IMR-90 (cell line): ENCODE measurements around the gene PTPN11. TPM values are rescaled to one million over a fixed set of nuclear protein-coding genes. Genes with fewer than 3 reads are reported as not detected.

Source experiments
- ATAC-seq: fragments of 200-7000 bp; cut with Tn5 transposase; 2 replicates; pipeline ENCODE4 v1.9.1; 2020; ENCODE audit warnings: low read depth, mild to moderate bottlenecking, moderate library complexity
- BruUV-seq: library from RNA; stranded (reverse); fragments of 400-500 nt; replicated peaks from 2 replicates; lab custom pipeline; 2021; lab: Mats Ljungman, UMichigan
- CTCF ChIA-PET: fragments of 300-600 bp; formaldehyde crosslinking; extraction: SDS; loops from one replicate; lab custom pipeline; 2021; ENCODE audit warnings: antibody characterized with exemption; lab: Yijun Ruan, JAX
- POLR2A ChIA-PET: fragments of 300-600 bp; sonication (Branson Sonifier 250); formaldehyde crosslinking; loops from one replicate; lab custom pipeline; 2022; ENCODE audit warnings: antibody characterized with exemption; ENCODE audit not compliant: unreplicated experiment; lab: Charles Lee
- DNase-seq: peaks from one replicate; pipeline ENCODE4 v3.0.0; 2013
- H2AFZ ChIP-seq: replicated peaks from 2 replicates; pipeline ENCODE3; 2013; ENCODE audit warnings: low read length, mild to moderate bottlenecking; ENCODE audit not compliant: poor library complexity
- H2AK5ac ChIP-seq: 2 replicates; pipeline ENCODE4 v1.6.1; 2013; ENCODE audit warnings: low read depth, low read length, inconsistent platforms
- H2AK9ac ChIP-seq: replicated peaks from 2 replicates; pipeline ENCODE3; 2013; ENCODE audit warnings: mild to moderate bottlenecking, low read depth, low read length, moderate library complexity; ENCODE audit not compliant: poor library complexity
- H2BK120ac ChIP-seq: 2 replicates; pipeline ENCODE4 v1.6.1; 2013; ENCODE audit warnings: low read depth, low read length, inconsistent platforms
- H2BK15ac ChIP-seq: 3 replicates; pipeline ENCODE4 v1.6.1; 2013; ENCODE audit warnings: low read depth, low read length, inconsistent platforms
- H2BK20ac ChIP-seq: 2 replicates; pipeline ENCODE4 v1.6.1; 2013; ENCODE audit warnings: low read depth, mild to moderate bottlenecking, inconsistent platforms, low read length, moderate library complexity
- H2BK5ac ChIP-seq: 2 replicates; pipeline ENCODE4 v1.6.1; 2013; ENCODE audit warnings: mild to moderate bottlenecking, low read depth, low read length, inconsistent platforms; ENCODE audit not compliant: poor library complexity, severe bottlenecking
- H3K14ac ChIP-seq: replicated peaks from 2 replicates; pipeline ENCODE4 v1.6.1; 2013; ENCODE audit warnings: low read depth, low read length, inconsistent platforms
- H3K18ac ChIP-seq: 2 replicates; pipeline ENCODE4 v1.6.1; 2013; ENCODE audit warnings: low read depth, low read length, control low read depth
- H3K23ac ChIP-seq: 2 replicates; pipeline ENCODE4 v1.6.1; 2013; ENCODE audit warnings: low read depth, low read length, inconsistent platforms
- H3K27ac ChIP-seq: 2 replicates; pipeline ENCODE4 v1.5.1; 2013; ENCODE audit warnings: mild to moderate bottlenecking, control low read depth, low read length; ENCODE audit not compliant: insufficient read depth
- H3K27me3 ChIP-seq: 2 replicates; pipeline ENCODE4 v1.6.1; 2013; ENCODE audit warnings: low read length; ENCODE audit not compliant: control insufficient read depth, insufficient read depth
- H3K36me3 ChIP-seq: 2 replicates; pipeline ENCODE4 v1.6.1; 2013; ENCODE audit warnings: low read length, mixed read lengths; ENCODE audit not compliant: control insufficient read depth, insufficient read depth
- H3K4ac ChIP-seq: 2 replicates; pipeline ENCODE4 v1.6.1; 2013; ENCODE audit warnings: low read depth, low read length, inconsistent platforms
- H3K4me1 ChIP-seq: 2 replicates; pipeline ENCODE4 v1.6.1; 2013; ENCODE audit warnings: low read length, mixed read lengths; ENCODE audit not compliant: control insufficient read depth, insufficient read depth
- H3K4me2 ChIP-seq: 2 replicates; pipeline ENCODE4 v1.6.1; 2013; ENCODE audit warnings: low read depth, mild to moderate bottlenecking, control low read depth, low read length, moderate library complexity
- H3K4me3 ChIP-seq: 2 replicates; pipeline ENCODE4 v1.5.1; 2013; ENCODE audit warnings: low read depth, mild to moderate bottlenecking, control low read depth, low read length, moderate library complexity; ENCODE audit not compliant: insufficient read depth
- H3K56ac ChIP-seq: 2 replicates; pipeline ENCODE4 v1.6.1; 2013; ENCODE audit warnings: low read length, inconsistent platforms; ENCODE audit not compliant: insufficient read depth; ENCODE audit errors: extremely low read depth
- H3K79me1 ChIP-seq, 2 experiments: 2 replicates each; pipeline ENCODE4 v1.6.1; 2013; ENCODE audit warnings: low read length in 2 of 2, inconsistent platforms in 1 of 2, low read depth in 1 of 2
- H3K9ac ChIP-seq: 2 replicates; pipeline ENCODE4 v1.6.1; 2013; ENCODE audit warnings: low read depth, low read length, control low read depth
- H3K9me1 ChIP-seq: 2 replicates; pipeline ENCODE4 v1.6.1; 2013; ENCODE audit warnings: low read length, inconsistent platforms; ENCODE audit not compliant: insufficient read depth
- H3K9me3 ChIP-seq: 2 replicates; pipeline ENCODE4 v1.6.1; 2013; ENCODE audit warnings: low read length; ENCODE audit not compliant: control insufficient read depth, insufficient read depth
- H4K20me1 ChIP-seq: 2 replicates; pipeline ENCODE4 v1.6.1; 2013; ENCODE audit warnings: low read length, inconsistent platforms; ENCODE audit not compliant: insufficient read depth
- H4K5ac ChIP-seq: 2 replicates; pipeline ENCODE4 v1.6.1; 2013; ENCODE audit warnings: mild to moderate bottlenecking, low read depth, low read length, control low read depth
- H4K8ac ChIP-seq, 2 experiments: 2 replicates each; pipeline ENCODE4 v1.6.1; 2013; ENCODE audit warnings: low read depth in 2 of 2, low read length in 2 of 2, control low read depth in 1 of 2, inconsistent platforms in 1 of 2
- H4K91ac ChIP-seq: 2 replicates; pipeline ENCODE4 v1.6.1; 2013; ENCODE audit warnings: low read depth, low read length, inconsistent platforms; ENCODE audit not compliant: insufficient read depth
- BHLHE40 ChIP-seq: fragments of 150-350 bp; IDR thresholded peaks from 2 replicates; pipeline ENCODE4 v1.6.1; 2016; ENCODE audit warnings: mild to moderate bottlenecking, low read depth, low read length
- CHD1 ChIP-seq: IDR thresholded peaks from 2 replicates; pipeline ENCODE4 v1.6.1; 2012; ENCODE audit warnings: low read depth, low read length, improper control_type of control experiment
- FOS ChIP-seq: fragments of 150-350 bp; IDR thresholded peaks from 2 replicates; pipeline ENCODE4 v1.6.1; 2016; ENCODE audit warnings: low read depth, low read length
- MXI1 ChIP-seq: IDR thresholded peaks from 2 replicates; pipeline ENCODE4 v1.6.1; 2012; ENCODE audit warnings: low read depth, mild to moderate bottlenecking, low read length, moderate library complexity, borderline replicate concordance
- SMC3 ChIP-seq: fragments of 150-350 bp; IDR thresholded peaks from 2 replicates; pipeline ENCODE4 v1.6.1; 2016; ENCODE audit warnings: low read depth, mild to moderate bottlenecking, antibody characterized with exemption, low read length, moderate library complexity
- WGBS, 2 experiments: methylation state at CpG; one replicate each; pipeline versions ENCODE4 v1.1.5 to v1.1.7; 2013; ENCODE audit warnings: missing lambda C conversion rate in 2 of 2; ENCODE audit not compliant: insufficient read length in 1 of 2; ENCODE audit errors: extremely low coverage in 2 of 2; 5-methylcytosine and 5-hydroxymethylcytosine counted together
- dilution Hi-C: fragments of 300-500 bp; cut with HindIII; formaldehyde crosslinking; loops from one replicate; pipeline ENCODE4 v1.14.3; 2018; ENCODE audit warnings: low sequenced_read_pairs; ENCODE audit not compliant: unreplicated experiment
- in situ Hi-C: fragments of 300-500 bp; cut with MboI; formaldehyde crosslinking; loops from 3 replicates; pipeline ENCODE4 v1.14.3; 2019; ENCODE audit warnings: low sequenced_read_pairs, inconsistent platforms, mixed read lengths
- intact Hi-C: fragments of 100-400 bp; cut with micrococcal nuclease; formaldehyde crosslinking; loops from 2 replicates; pipeline ENCODE4 v1.10.0; 2022
- polyA plus RNA-seq, 3 experiments: library from polyadenylated mRNA; depleted of rRNA; stranded (reverse); fragments of >200 nt; gene quantifications; 2 replicates each; pipeline ENCODE4 v1.2.3, GENCODE V29; 2012; ENCODE audit warnings: low replicate concordance in 1 of 3
- total RNA-seq: library from RNA; depleted of rRNA; stranded (reverse); fragments of >200 nt; gene quantifications from 2 replicates; pipeline ENCODE4 v1.2.3, GENCODE V29; 2012
- TF ChIP-seq, protein P1 (sequence below): conservative IDR thresholded peaks from 2 replicates; pipeline ENCODE4 v1.5.1; 2012; ENCODE audit warnings: mild to moderate bottlenecking, low read depth, low read length, improper control_type of control experiment

PTPN11 gene
- total and polyA plus RNA-seq, 2 of the 4 experiments (the other 2 are of a cell fraction) = 52.9 to 135 TPM

DNA sequence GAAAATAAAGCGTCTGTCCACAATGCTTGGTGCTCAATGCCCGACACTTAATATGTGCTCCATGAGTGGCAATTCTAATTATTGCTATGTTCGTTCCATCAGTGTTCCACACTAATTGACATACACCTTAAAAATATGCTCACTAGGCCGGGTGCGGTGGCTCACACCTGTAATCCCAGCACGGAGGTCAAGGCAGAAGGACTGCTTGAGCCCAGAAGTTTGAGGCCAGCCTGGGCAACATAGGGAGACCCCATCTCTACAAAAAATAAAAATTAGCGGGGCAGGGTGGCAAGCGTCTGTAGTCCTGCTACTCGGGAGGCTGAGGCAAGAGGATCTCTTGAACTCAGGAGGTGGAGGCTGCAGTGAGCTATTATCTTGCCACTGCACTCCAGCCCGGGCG is 35.9 kb upstream of the PTPN11 start:
- Histone ChIP-seq H3K4me1 (peaks cover 8% of the 10 kb centered on the region), H3K56ac (0 out of 2 replicates have a peak overlapping the region, but pooled peaks have one; percentile 8), H3K18ac (no peak overlapping the region), H3K9me1 (peaks cover 9% of the 10 kb centered on the region), H3K9ac (peak overlapping the region; percentile 80; the same call in 1 of the 2 replicates), H3K4ac (peak overlapping the region; percentile 89), H4K8ac (peak overlapping the region; percentile 90 to 99), H3K79me1 (peaks cover 7 to 22% of the 10 kb centered on the region in 2 experiments), H2BK5ac (peak overlapping the region; percentile 84), H4K91ac (no peak overlapping the region; the same call in 1 of the 2 replicates), H2AFZ (peak overlapping the region; percentile 99), H3K4me2 (peak overlapping the region; percentile 87; the same call in 1 of the 2 replicates), H3K36me3 (no peaks in the 10 kb centered on the region), H3K4me3 (no peak overlapping the region), H3K23ac (peak overlapping the region; percentile 14; the same call in 1 of the 2 replicates), H3K27ac (no peak overlapping the region), H3K27me3 (no peaks in the 10 kb centered on the region), H2AK5ac (peak overlapping the region; percentile 65; the same call in 1 of the 2 replicates), H3K9me3 (no peaks in the 10 kb centered on the region), H2BK120ac (peak overlapping the region; percentile 68; the same call in 1 of the 2 replicates), H2BK15ac (no peak overlapping the region), H2BK20ac (no peak overlapping the region), H2AK9ac (peak overlapping the region; percentile 83), H4K5ac (peak overlapping the region; percentile 97; the same call in 1 of the 2 replicates), H4K20me1 (peaks cover 10% of the 10 kb centered on the region; the same call in 1 of the 2 replicates), H3K14ac (peak overlapping the region; percentile 88)
- ChIA-PET CTCF (no interaction called here), POLR2A (no interaction called here)
- in situ Hi-C loops (loop anchor here (10.0 kb wide), 1 partner anchor 118 kb away; no protein-coding TSS in a partner anchor), intact Hi-C loops (loop anchor here (10.0 kb wide), 1 partner anchor 278 kb away; the partner anchor contains the start of gene NAA25), dilution Hi-C loops (no loop called here)
- WGBS, 2 experiments = no CpG with 5 or more reads among the region's 11 CpGs
- ATAC-seq = no peak
- DNase-seq = no peak
- no TSS peak for BruUV-seq
- TF ChIP-seq SMC3 (no peak), CHD1 (no peak), MXI1 (no peak), FOS (no peak), BHLHE40 (no peak)
- TF ChIP-seq, protein P1, sequence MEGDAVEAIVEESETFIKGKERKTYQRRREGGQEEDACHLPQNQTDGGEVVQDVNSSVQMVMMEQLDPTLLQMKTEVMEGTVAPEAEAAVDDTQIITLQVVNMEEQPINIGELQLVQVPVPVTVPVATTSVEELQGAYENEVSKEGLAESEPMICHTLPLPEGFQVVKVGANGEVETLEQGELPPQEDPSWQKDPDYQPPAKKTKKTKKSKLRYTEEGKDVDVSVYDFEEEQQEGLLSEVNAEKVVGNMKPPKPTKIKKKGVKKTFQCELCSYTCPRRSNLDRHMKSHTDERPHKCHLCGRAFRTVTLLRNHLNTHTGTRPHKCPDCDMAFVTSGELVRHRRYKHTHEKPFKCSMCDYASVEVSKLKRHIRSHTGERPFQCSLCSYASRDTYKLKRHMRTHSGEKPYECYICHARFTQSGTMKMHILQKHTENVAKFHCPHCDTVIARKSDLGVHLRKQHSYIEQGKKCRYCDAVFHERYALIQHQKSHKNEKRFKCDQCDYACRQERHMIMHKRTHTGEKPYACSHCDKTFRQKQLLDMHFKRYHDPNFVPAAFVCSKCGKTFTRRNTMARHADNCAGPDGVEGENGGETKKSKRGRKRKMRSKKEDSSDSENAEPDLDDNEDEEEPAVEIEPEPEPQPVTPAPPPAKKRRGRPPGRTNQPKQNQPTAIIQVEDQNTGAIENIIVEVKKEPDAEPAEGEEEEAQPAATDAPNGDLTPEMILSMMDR = no peak
